Fibroblast of lung (primary cell): Measurements from ENCODE around the gene PC. TPM values are rescaled to one million over a fixed set of nuclear protein-coding genes. Genes with fewer than 3 reads are reported as not detected.
A peak's percentile ranks its signal among the peaks of the same experiment; 100 is the strongest.

Experiments used
- DNase-seq, 2 donors: peaks; one replicate each; pipeline versions ENCODE4 v3.0.0 to v3.0.0-alpha.2; 2010; ENCODE audit warnings: low read depth in 2 of 2
- H2AFZ ChIP-seq: 2 replicates; pipeline ENCODE4 v1.5.1; 2012; ENCODE audit warnings: low read length, control low read depth, inconsistent platforms
- H3K27ac ChIP-seq: 2 replicates; pipeline ENCODE4 v1.5.1; 2011; ENCODE audit warnings: low read length, control low read depth; ENCODE audit not compliant: insufficient read depth
- H3K27me3 ChIP-seq: 2 replicates; pipeline ENCODE4 v1.5.1; 2011; ENCODE audit warnings: mild to moderate bottlenecking, low read length; ENCODE audit not compliant: control insufficient read depth, insufficient read depth
- H3K36me3 ChIP-seq: 2 replicates; pipeline ENCODE4 v1.5.1; 2011; ENCODE audit warnings: low read length; ENCODE audit not compliant: control insufficient read depth, insufficient read depth
- H3K4me1 ChIP-seq: 2 replicates; pipeline ENCODE4 v1.5.1; 2011; ENCODE audit warnings: low read length; ENCODE audit not compliant: control insufficient read depth, insufficient read depth; ENCODE audit errors: extremely low read depth
- H3K4me2 ChIP-seq: 2 replicates; pipeline ENCODE4 v1.5.1; 2011; ENCODE audit warnings: low read length, control low read depth; ENCODE audit not compliant: insufficient read depth; ENCODE audit errors: extremely low read depth
- H3K4me3 ChIP-seq, 4 experiments: fragments of 200-600 bp in 1 of 4; sonication (generic) in 1 of 4; replicated peaks in 1 of 4; 2 replicates each; pipeline ENCODE4 v1.5.1; 2011 to 2016; ENCODE audit warnings: low read length in 4 of 4, low read depth in 3 of 4, mild to moderate bottlenecking in 3 of 4, control low read depth in 2 of 4, inconsistent platforms in 1 of 4, mixed read lengths in 1 of 4; ENCODE audit not compliant: insufficient read depth in 1 of 4; ENCODE audit errors: control extremely low read depth in 1 of 4
- H3K79me2 ChIP-seq: 2 replicates; pipeline ENCODE4 v1.5.1; 2012; ENCODE audit warnings: mild to moderate bottlenecking, low read length, inconsistent platforms; ENCODE audit not compliant: control insufficient read depth, insufficient read depth
- H3K9ac ChIP-seq: 2 replicates; pipeline ENCODE4 v1.5.1; 2011; ENCODE audit warnings: mild to moderate bottlenecking, low read length, control low read depth; ENCODE audit not compliant: insufficient read depth
- H3K9me3 ChIP-seq: 2 replicates; pipeline ENCODE4 v1.5.1; 2012; ENCODE audit warnings: low read depth, low read length; ENCODE audit not compliant: control insufficient read depth, insufficient read depth
- H4K20me1 ChIP-seq: 2 replicates; pipeline ENCODE4 v1.5.1; 2011; ENCODE audit warnings: low read length; ENCODE audit not compliant: control insufficient read depth, insufficient read depth; ENCODE audit errors: extremely low read depth
- EZH2 ChIP-seq: IDR thresholded peaks from 2 replicates; pipeline ENCODE4 v1.5.1; 2012; ENCODE audit warnings: low read length, control low read depth, mild to moderate bottlenecking; ENCODE audit errors: missing control alignments
- polyA plus RNA-seq, 2 donors: library from polyadenylated mRNA; depleted of rRNA in 1 of 2; stranded (reverse) in 1 of 2; unstranded in 1 of 2; fragments of >200 nt; gene quantifications; 2 replicates each; pipeline ENCODE4 v1.2.1, GENCODE V29; 2011 to 2012; ENCODE audit warnings: missing spikeins in 1 of 2
- total RNA-seq: library from RNA; depleted of rRNA; stranded (reverse); fragments of >200 nt; gene quantifications from 2 replicates; pipeline ENCODE4 v1.2.1, GENCODE V29; 2014
- TF ChIP-seq, protein P1 (sequence below), 2 donors: IDR thresholded peaks in 1 of 2; conservative IDR thresholded peaks in 1 of 2; 1 replicate in 1 of 2; 2 replicates in 1 of 2; pipeline ENCODE4 v1.5.1; 2011 to 2012; ENCODE audit warnings: low read length in 2 of 2, control low read depth in 1 of 2, inconsistent platforms in 1 of 2, low read depth in 1 of 2, mild to moderate bottlenecking in 1 of 2

PC gene
- total and polyA plus RNA-seq, 2 donors (not counting 1 experiment from before 2014, with no cell fraction given): 5.1 to 22.8 TPM

DNA sequence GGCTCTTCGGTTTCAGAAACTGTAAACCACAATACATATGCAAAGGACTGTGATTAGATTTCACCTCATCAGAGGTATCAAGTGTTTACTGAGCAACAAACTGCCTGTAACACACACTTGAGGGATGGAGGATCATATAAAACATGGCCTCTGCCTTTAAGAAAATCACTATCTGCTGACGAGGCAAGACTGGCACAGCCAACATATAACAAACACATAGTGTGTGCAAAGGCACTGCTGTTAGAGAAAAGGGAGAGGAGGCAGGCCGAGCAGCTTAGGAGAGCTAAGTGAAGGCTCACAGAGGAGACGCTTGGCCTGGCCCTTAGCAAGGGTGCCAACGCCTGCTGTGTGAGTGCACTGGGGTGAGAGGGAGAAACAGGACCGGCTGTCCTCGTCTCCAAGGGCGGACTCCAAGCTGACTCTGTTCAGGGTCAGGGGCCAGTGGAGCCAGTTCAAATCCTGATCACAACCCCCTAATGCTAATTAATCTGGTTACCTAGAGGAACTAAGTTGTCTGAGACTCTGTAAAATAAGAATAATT, 53.1 kb downstream of the PC start:
- Histone ChIP-seq H3K27me3 (no peaks in the 10 kb centered on the region), H2AFZ (no peak overlapping the region), H4K20me1 (no peaks in the 10 kb centered on the region), H3K79me2 (no peaks in the 10 kb centered on the region), H3K9me3 (no peaks in the 10 kb centered on the region), H3K36me3 (no peaks in the 10 kb centered on the region), H3K4me1 (peaks cover 5% of the 10 kb centered on the region), H3K27ac (no peak overlapping the region), H3K4me2 (no peak overlapping the region), H3K4me3 (no peak overlapping the region), H3K9ac (no peak overlapping the region)
- DNase-seq: no peak
- TF ChIP-seq, protein P1, sequence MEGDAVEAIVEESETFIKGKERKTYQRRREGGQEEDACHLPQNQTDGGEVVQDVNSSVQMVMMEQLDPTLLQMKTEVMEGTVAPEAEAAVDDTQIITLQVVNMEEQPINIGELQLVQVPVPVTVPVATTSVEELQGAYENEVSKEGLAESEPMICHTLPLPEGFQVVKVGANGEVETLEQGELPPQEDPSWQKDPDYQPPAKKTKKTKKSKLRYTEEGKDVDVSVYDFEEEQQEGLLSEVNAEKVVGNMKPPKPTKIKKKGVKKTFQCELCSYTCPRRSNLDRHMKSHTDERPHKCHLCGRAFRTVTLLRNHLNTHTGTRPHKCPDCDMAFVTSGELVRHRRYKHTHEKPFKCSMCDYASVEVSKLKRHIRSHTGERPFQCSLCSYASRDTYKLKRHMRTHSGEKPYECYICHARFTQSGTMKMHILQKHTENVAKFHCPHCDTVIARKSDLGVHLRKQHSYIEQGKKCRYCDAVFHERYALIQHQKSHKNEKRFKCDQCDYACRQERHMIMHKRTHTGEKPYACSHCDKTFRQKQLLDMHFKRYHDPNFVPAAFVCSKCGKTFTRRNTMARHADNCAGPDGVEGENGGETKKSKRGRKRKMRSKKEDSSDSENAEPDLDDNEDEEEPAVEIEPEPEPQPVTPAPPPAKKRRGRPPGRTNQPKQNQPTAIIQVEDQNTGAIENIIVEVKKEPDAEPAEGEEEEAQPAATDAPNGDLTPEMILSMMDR (conservative IDR thresholded peaks at IDR 0.05 in 1 of 2, IDR thresholded peaks at IDR 0.05 in 1 of 2; ENCODE audit: low read depth in 1 of 2, low read length in 2 of 2): no peak
- no peak for TF ChIP-seq EZH2

DNA sequence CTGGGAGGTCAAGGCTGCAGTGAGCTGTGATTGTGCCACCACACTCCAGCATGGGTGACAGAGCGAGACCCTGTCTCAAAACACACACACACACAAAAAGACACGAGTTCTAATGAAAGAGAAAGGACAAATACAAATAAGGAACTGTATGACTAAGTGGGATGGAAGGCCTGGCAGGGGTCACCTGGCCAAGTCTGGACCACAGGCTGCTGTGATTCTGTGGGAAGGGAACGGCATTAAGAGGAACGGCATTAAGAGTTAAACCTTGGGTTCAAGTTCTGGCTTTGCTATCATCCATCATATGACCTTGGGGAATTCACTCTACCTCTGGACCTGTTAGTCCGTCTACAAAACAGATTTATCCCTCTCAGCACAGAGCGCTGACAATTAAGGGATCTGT, 53.6 kb downstream of the PC start:
- Histone ChIP-seq H3K4me2 (no peak overlapping the region), H3K4me1 (peaks cover 5% of the 10 kb centered on the region), H3K4me3 (no peak overlapping the region), H4K20me1 (no peaks in the 10 kb centered on the region), H2AFZ (no peak overlapping the region), H3K36me3 (no peaks in the 10 kb centered on the region), H3K27me3 (no peaks in the 10 kb centered on the region), H3K9ac (no peak overlapping the region), H3K9me3 (no peaks in the 10 kb centered on the region), H3K27ac (no peak overlapping the region), H3K79me2 (no peaks in the 10 kb centered on the region)
- DNase-seq: peak in 1 of 2 donors; percentile 81
- TF ChIP-seq, protein P1 (conservative IDR thresholded peaks at IDR 0.05 in 1 of 2, IDR thresholded peaks at IDR 0.05 in 1 of 2; ENCODE audit: low read depth in 1 of 2, low read length in 2 of 2): no peak
- no peak for TF ChIP-seq EZH2

DNA sequence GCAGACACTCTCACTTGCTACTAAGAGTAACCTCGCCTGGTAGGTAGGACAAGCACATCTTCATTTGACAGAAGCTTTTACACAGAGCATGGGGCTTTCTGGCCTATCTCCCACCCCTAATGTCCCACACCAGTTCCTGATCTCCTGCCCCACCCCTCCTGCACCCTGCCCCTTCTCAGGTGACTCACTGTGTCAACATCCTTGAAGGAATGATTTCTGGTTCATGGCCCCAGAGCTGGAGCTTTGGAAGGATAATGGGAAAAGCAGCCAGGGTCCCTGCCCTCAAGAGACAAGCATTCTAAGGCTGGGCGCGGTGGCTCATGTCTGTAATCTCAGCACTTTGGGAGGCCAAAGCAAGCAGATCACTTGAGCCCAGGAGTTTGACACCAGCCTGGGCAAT, 54.1 kb downstream of the PC start:
- no peaks in the 10 kb centered on the region for H4K20me1 ChIP-seq
- DNase-seq: peak; percentile 31 to 48
- no peaks in the 10 kb centered on the region for H3K36me3 ChIP-seq
- H3K79me2 ChIP-seq: no peaks in the 10 kb centered on the region
- H3K4me2 ChIP-seq: no peak overlapping the region
- H3K4me3 ChIP-seq: no peak overlapping the region
- peaks cover 5% of the 10 kb centered on the region for H3K4me1 ChIP-seq
- no peaks in the 10 kb centered on the region for H3K27me3 ChIP-seq
- H3K9me3 ChIP-seq: no peaks in the 10 kb centered on the region
- H3K27ac ChIP-seq: no peak overlapping the region
- no peak overlapping the region for H2AFZ ChIP-seq
- no peak overlapping the region for H3K9ac ChIP-seq
- no peak for TF ChIP-seq EZH2
- TF ChIP-seq, protein P1 (conservative IDR thresholded peaks at IDR 0.05 in 1 of 2, IDR thresholded peaks at IDR 0.05 in 1 of 2; ENCODE audit: low read depth in 1 of 2, low read length in 2 of 2): no peak
